ENCODE measurements around the gene LY6G6F.

Gene LY6G6F

GRCh38 chr6:31734821-31735406 lies 28.2 kb downstream of the LY6G6F start:
- TF ChIP-seq CTCF (IDR thresholded peaks at IDR 0.05; ENCODE audit: low read depth, low read length): no peak
- no peaks in the 10 kb centered on the region; the same call in none of the 2 replicates for H3K4me1 ChIP-seq
- no peaks in the 10 kb centered on the region for H3K9me3 ChIP-seq
- H3K4me3 ChIP-seq (ENCODE audit: low read depth, low read length): peak overlapping the region; percentile 99
- DNase-seq: peak; percentile 38
- H3K27me3 ChIP-seq: no peaks in the 10 kb centered on the region
- H3K36me3 ChIP-seq: peaks cover 26% of the 10 kb centered on the region

GRCh38 chr6:31736021-31736767 lies 29.5 kb downstream of the LY6G6F start, which contains the start of gene CLIC1:
TSS of gene CLIC1 (minus strand) at chr6:31736530. CDS start at chr6:31736300, 230 bp downstream.
- peak; percentile 82 for DNase-seq
- Histone ChIP-seq H3K27me3 (no peaks in the 10 kb centered on the region), H3K4me1 (peaks cover 4% of the 10 kb centered on the region), H3K9me3 (no peaks in the 10 kb centered on the region; the same call in 1 of the 2 replicates), H3K4me3 (ENCODE audit: low read depth, low read length) (peak within 1 kb of the TSS; percentile 99), H3K36me3 (peaks cover 29% of the 10 kb centered on the region)
- no peak for TF ChIP-seq CTCF (IDR thresholded peaks at IDR 0.05; ENCODE audit: low read depth, low read length)

- peak overlapping the region; percentile 99 for H3K4me3 ChIP-seq (ENCODE audit: low read depth, low read length)
- peaks cover 4% of the 10 kb centered on the region for H3K4me1 ChIP-seq
- H3K27me3 ChIP-seq: no peaks in the 10 kb centered on the region
- H3K36me3 ChIP-seq: peaks cover 25% of the 10 kb centered on the region
- no peak for DNase-seq
- TF ChIP-seq CTCF (IDR thresholded peaks at IDR 0.05; ENCODE audit: low read depth, low read length): no peak
- H3K9me3 ChIP-seq: no peaks in the 10 kb centered on the region; the same call in 1 of the 2 replicates
Measured at GRCh38 chr6:31736768-31737314, 30.2 kb downstream of the LY6G6F start.

GRCh38 chr6:31737315-31737990 lies 30.8 kb downstream of the LY6G6F start:
- no peak for TF ChIP-seq CTCF (IDR thresholded peaks at IDR 0.05; ENCODE audit: low read depth, low read length)
- Histone ChIP-seq H3K4me1 (peaks cover 4% of the 10 kb centered on the region), H3K9me3 (no peaks in the 10 kb centered on the region; the same call in 1 of the 2 replicates), H3K27me3 (no peaks in the 10 kb centered on the region), H3K4me3 (ENCODE audit: low read depth, low read length) (no peak overlapping the region), H3K36me3 (peaks cover 19% of the 10 kb centered on the region)
- DNase-seq: no peak

GRCh38 chr6:31737991-31738979 lies 31.6 kb downstream of the LY6G6F start:
- Histone ChIP-seq H3K9me3 (no peaks in the 10 kb centered on the region; the same call in 1 of the 2 replicates), H3K4me1 (peaks cover 4% of the 10 kb centered on the region), H3K27me3 (no peaks in the 10 kb centered on the region), H3K36me3 (peaks cover 16% of the 10 kb centered on the region), H3K4me3 (ENCODE audit: low read depth, low read length) (no peak overlapping the region)
- TF ChIP-seq CTCF (IDR thresholded peaks at IDR 0.05; ENCODE audit: low read depth, low read length): no peak
- DNase-seq: no peak

All from BE2C (cell line).